Muscle layer of duodenum (tissue), 2 donors: ENCODE data around the gene UBE2K.
"Not testable (repeated sequence)": the region's sequence is repeated elsewhere in the genome, so short reads cannot be mapped to it uniquely, and the experiment has no call there.

Experiments
- H3K27ac ChIP-seq: one replicate; pipeline ENCODE4 v1.7.0; 2013; ENCODE audit warnings: mild to moderate bottlenecking, low read length
- H3K27me3 ChIP-seq: one replicate; pipeline ENCODE4 v1.7.0; 2013; ENCODE audit warnings: low read depth, mild to moderate bottlenecking, control low read depth, low read length
- H3K36me3 ChIP-seq, 2 donors: one replicate each; pipeline ENCODE4 v1.7.0; 2013; ENCODE audit warnings: low read length in 2 of 2, control low read depth in 1 of 2, mild to moderate bottlenecking in 1 of 2; ENCODE audit not compliant: insufficient read depth in 2 of 2, control insufficient read depth in 1 of 2
- H3K4me1 ChIP-seq, 2 donors: one replicate each; pipeline ENCODE4 v1.7.0; 2013; ENCODE audit warnings: low read length in 2 of 2, mild to moderate bottlenecking in 2 of 2, control low read depth in 1 of 2, moderate library complexity in 1 of 2; ENCODE audit not compliant: insufficient read depth in 2 of 2, control insufficient read depth in 1 of 2
- H3K4me3 ChIP-seq, 2 donors: one replicate each; pipeline ENCODE4 v1.7.0; 2013; ENCODE audit warnings: low read length in 2 of 2, low read depth in 1 of 2, mild to moderate bottlenecking in 1 of 2
- H3K9me3 ChIP-seq, 2 donors: one replicate each; pipeline ENCODE4 v1.7.0; 2013; ENCODE audit warnings: low read length in 2 of 2, control low read depth in 1 of 2, mild to moderate bottlenecking in 1 of 2; ENCODE audit not compliant: control insufficient read depth in 1 of 2
- donor health status: healthy.

Gene UBE2K

GRCh38 chr4:39660757-39661156 lies 37.2 kb upstream of the UBE2K start:
- no peaks in the 10 kb centered on the region for H3K4me1 ChIP-seq
- H3K4me3 ChIP-seq = no peak overlapping the region
- H3K27ac ChIP-seq = no peak overlapping the region

GRCh38 chr4:39662683-39663082 lies 35.3 kb upstream of the UBE2K start:
- Histone ChIP-seq H3K27me3 (no peaks in the 10 kb centered on the region), H3K4me3 (no peak overlapping the region), H3K27ac (no peak overlapping the region), H3K4me1 (no peaks in the 10 kb centered on the region), H3K9me3 (no peaks in the 10 kb centered on the region), H3K36me3 (no peaks in the 10 kb centered on the region)

More at GRCh38 chr4:39660757-39661156, 37.2 kb upstream of the UBE2K start:
- Histone ChIP-seq H3K36me3 (no peaks in the 10 kb centered on the region), H3K9me3 (no peaks in the 10 kb centered on the region), H3K27me3 (no peaks in the 10 kb centered on the region)

GRCh38 chr4:39664828-39665731 lies 32.9 kb upstream of the UBE2K start:
- H3K4me1 ChIP-seq = no peaks in the 10 kb centered on the region
- no peak overlapping the region for H3K27ac ChIP-seq
- no peaks in the 10 kb centered on the region for H3K36me3 ChIP-seq
- no peak overlapping the region for H3K4me3 ChIP-seq
- no peaks in the 10 kb centered on the region for H3K27me3 ChIP-seq
- no peaks in the 10 kb centered on the region for H3K9me3 ChIP-seq

- no peaks in the 10 kb centered on the region for H3K4me1 ChIP-seq
- H3K36me3 ChIP-seq = no peaks in the 10 kb centered on the region
- no peaks in the 10 kb centered on the region for H3K27me3 ChIP-seq
- no peak overlapping the region for H3K27ac ChIP-seq
- H3K4me3 ChIP-seq = no peak overlapping the region
- H3K9me3 ChIP-seq = no peaks in the 10 kb centered on the region
These were observed 30.2 kb upstream of the UBE2K start for GRCh38 chr4:39667706-39668105.

- H3K27ac ChIP-seq = no peak overlapping the region
- no peaks in the 10 kb centered on the region for H3K4me1 ChIP-seq
- H3K27me3 ChIP-seq = no peaks in the 10 kb centered on the region
These were observed 29.0 kb upstream of the UBE2K start for GRCh38 chr4:39668887-39669286.

GRCh38 chr4:39670296-39670695 lies 27.6 kb upstream of the UBE2K start:
- not testable (repeated sequence) for H3K9me3 ChIP-seq, H3K36me3 ChIP-seq, H3K27me3 ChIP-seq, H3K4me3 ChIP-seq, H3K27ac ChIP-seq, H3K4me1 ChIP-seq

More at GRCh38 chr4:39668887-39669286, 29.0 kb upstream of the UBE2K start:
- Histone ChIP-seq H3K9me3 (no peaks in the 10 kb centered on the region), H3K4me3 (no peak overlapping the region), H3K36me3 (no peaks in the 10 kb centered on the region)

GRCh38 chr4:39675681-39676080 lies 22.3 kb upstream of the UBE2K start:
- H3K36me3 ChIP-seq, H3K4me1 ChIP-seq, H3K4me3 ChIP-seq, H3K27me3 ChIP-seq, H3K27ac ChIP-seq, H3K9me3 ChIP-seq: not testable (repeated sequence)

GRCh38 chr4:39681003-39681402 lies 16.9 kb upstream of the UBE2K start:
- not testable (repeated sequence) for H3K27me3 ChIP-seq, H3K9me3 ChIP-seq, H3K36me3 ChIP-seq, H3K27ac ChIP-seq, H3K4me3 ChIP-seq, H3K4me1 ChIP-seq

- Histone ChIP-seq H3K27me3 (no peaks in the 10 kb centered on the region), H3K36me3 (no peaks in the 10 kb centered on the region), H3K27ac (no peak overlapping the region), H3K9me3 (no peaks in the 10 kb centered on the region), H3K4me1 (no peaks in the 10 kb centered on the region), H3K4me3 (no peak overlapping the region)
These were observed 15.8 kb upstream of the UBE2K start for GRCh38 chr4:39682138-39682537.

- no peak overlapping the region for H3K4me3 ChIP-seq
- no peaks in the 10 kb centered on the region for H3K4me1 ChIP-seq
- H3K9me3 ChIP-seq = no peaks in the 10 kb centered on the region
- no peak overlapping the region for H3K27ac ChIP-seq
- H3K36me3 ChIP-seq = no peaks in the 10 kb centered on the region
- no peaks in the 10 kb centered on the region for H3K27me3 ChIP-seq
These were observed 11.9 kb upstream of the UBE2K start for GRCh38 chr4:39685990-39686389.

GRCh38 chr4:39687014-39687413 lies 10.9 kb upstream of the UBE2K start:
- Histone ChIP-seq H3K36me3 (no peaks in the 10 kb centered on the region), H3K27ac (no peak overlapping the region), H3K27me3 (no peaks in the 10 kb centered on the region)

GRCh38 chr4:39689970-39690369 lies 8.0 kb upstream of the UBE2K start:
- Histone ChIP-seq H3K36me3 (no peaks in the 10 kb centered on the region), H3K27me3 (no peaks in the 10 kb centered on the region), H3K4me1 (no peaks in the 10 kb centered on the region)

More at GRCh38 chr4:39687014-39687413, 10.9 kb upstream of the UBE2K start:
- Histone ChIP-seq H3K9me3 (no peaks in the 10 kb centered on the region), H3K4me3 (no peak overlapping the region), H3K4me1 (no peaks in the 10 kb centered on the region)

More at GRCh38 chr4:39689970-39690369, 8.0 kb upstream of the UBE2K start:
- H3K4me3 ChIP-seq = no peak overlapping the region
- no peaks in the 10 kb centered on the region for H3K9me3 ChIP-seq
- no peak overlapping the region for H3K27ac ChIP-seq
